ENCODE results near the gene JPH3. TPM values are rescaled to one million over a fixed set of nuclear protein-coding genes. Genes with fewer than 3 reads are reported as not detected.
A peak's percentile ranks its signal among the peaks of the same experiment; 100 is the strongest.

The JPH3 gene
- total RNA-seq, 6 experiments from 2014 or later: 0.07 to 0.12 TPM; not detected in 4

GRCh38 chr16:87740441-87740840, 138.1 kb downstream of the JPH3 start:
- no peak for TF ChIP-seq POLR2A (IDR thresholded peaks at IDR 0.05)
- no peak for TF ChIP-seq CTCF (IDR thresholded peaks at IDR 0.05)
- intact Hi-C loops (cut with DNase I): no loop called here
- Histone ChIP-seq H3K4me3 (no peak overlapping the region), H3K4me1 (no peaks in the 10 kb centered on the region), H3K27ac (no peak overlapping the region), H3K27me3 (no peaks in the 10 kb centered on the region), H3K9me3 (no peaks in the 10 kb centered on the region), H3K36me3 (no peaks in the 10 kb centered on the region)
- no peak for DNase-seq
- no peak for ATAC-seq
- 88% methylated on average over 3 of the region's 8 CpGs for WGBS (ENCODE audit: insufficient coverage, low coverage, low lambda C conversion rate, missing lambda C conversion rate)

GRCh38 chr16:87740909-87741424, 138.7 kb downstream of the JPH3 start:
- H3K4me3 ChIP-seq: no peak overlapping the region
- H3K4me1 ChIP-seq: no peaks in the 10 kb centered on the region
- peak in 1 of 4 donors; percentile 47 for ATAC-seq
- no peak overlapping the region for H3K27ac ChIP-seq
- 92% methylated on average over 7 of the region's 11 CpGs for WGBS (ENCODE audit: insufficient coverage, low coverage, low lambda C conversion rate, missing lambda C conversion rate)
- no peak for DNase-seq
- no peaks in the 10 kb centered on the region for H3K27me3 ChIP-seq
- no peak for TF ChIP-seq POLR2A (IDR thresholded peaks at IDR 0.05)
- no peak for TF ChIP-seq CTCF (IDR thresholded peaks at IDR 0.05)
- H3K9me3 ChIP-seq: no peaks in the 10 kb centered on the region
- peaks cover 0 to 2% (median 0%) of the 10 kb centered on the region in 4 donors for H3K36me3 ChIP-seq
- intact Hi-C loops (cut with DNase I): no loop called here

- no peaks in the 10 kb centered on the region for H3K9me3 ChIP-seq
- H3K36me3 ChIP-seq: peaks cover 0 to 11% (median 3%) of the 10 kb centered on the region in 4 donors
- no peak overlapping the region for H3K27ac ChIP-seq
- no peak for ATAC-seq
- WGBS (ENCODE audit: insufficient coverage, low coverage, low lambda C conversion rate, missing lambda C conversion rate): 86% methylated on average over 11 of the region's 16 CpGs
- no peaks in the 10 kb centered on the region for H3K4me1 ChIP-seq
- H3K27me3 ChIP-seq: no peaks in the 10 kb centered on the region
- no peak for DNase-seq
- H3K4me3 ChIP-seq: no peak overlapping the region
- intact Hi-C loops (cut with DNase I): no loop called here
- TF ChIP-seq CTCF (IDR thresholded peaks at IDR 0.05) (no peak), POLR2A (IDR thresholded peaks at IDR 0.05) (no peak)
These were observed 139.6 kb downstream of the JPH3 start for GRCh38 chr16:87741700-87742415.

- Histone ChIP-seq H3K4me3 (no peak overlapping the region), H3K4me1 (no peaks in the 10 kb centered on the region), H3K36me3 (peaks cover 0 to 22% (median 3%) of the 10 kb centered on the region in 4 donors), H3K9me3 (no peaks in the 10 kb centered on the region), H3K27ac (no peak overlapping the region), H3K27me3 (no peaks in the 10 kb centered on the region)
- no peak for DNase-seq
- ATAC-seq: no peak
- TF ChIP-seq CTCF (IDR thresholded peaks at IDR 0.05) (no peak), POLR2A (IDR thresholded peaks at IDR 0.05) (no peak)
- WGBS (ENCODE audit: insufficient coverage, low coverage, low lambda C conversion rate, missing lambda C conversion rate): 93% methylated on average over 8 of the region's 17 CpGs
- intact Hi-C loops (cut with DNase I): no loop called here
These were observed 140.6 kb downstream of the JPH3 start for GRCh38 chr16:87742781-87743490.
